Endodermal cell (in vitro differentiated cells): ENCODE data around the gene SOS1. TPM values are rescaled to one million over a fixed set of nuclear protein-coding genes. Genes with fewer than 3 reads are reported as not detected.
"Not testable (repeated sequence)": the region's sequence is repeated elsewhere in the genome, so short reads cannot be mapped to it uniquely, and the experiment has no call there.

Experiments
- DNase-seq: peaks from one replicate; pipeline ENCODE4 v3.0.0-alpha.2; 2017
- H3K27ac ChIP-seq: 2 replicates; pipeline ENCODE4 v1.5.1; 2013; ENCODE audit warnings: mild to moderate bottlenecking, low read depth, low read length, moderate library complexity
- H3K27me3 ChIP-seq: 2 replicates; pipeline ENCODE4 v1.6.1; 2013; ENCODE audit warnings: mild to moderate bottlenecking, low read length, moderate library complexity; ENCODE audit not compliant: insufficient read depth, control insufficient read depth, poor library complexity, severe bottlenecking
- H3K36me3 ChIP-seq: 2 replicates; pipeline ENCODE4 v1.7.0; 2013; ENCODE audit warnings: mild to moderate bottlenecking, low read length, moderate library complexity; ENCODE audit not compliant: control insufficient read depth, insufficient read depth
- H3K4me1 ChIP-seq: one replicate; pipeline ENCODE4 v1.7.0; 2013; ENCODE audit warnings: low read length; ENCODE audit not compliant: control insufficient read depth, insufficient read depth
- H3K4me3 ChIP-seq: 2 replicates; pipeline ENCODE4 v1.5.1; 2013; ENCODE audit warnings: mild to moderate bottlenecking, low read length, moderate library complexity
- H3K9ac ChIP-seq: 2 replicates; pipeline ENCODE4 v1.6.1; 2013; ENCODE audit warnings: mild to moderate bottlenecking, low read length, moderate library complexity; ENCODE audit not compliant: poor library complexity, severe bottlenecking; ENCODE audit errors: extremely low read depth
- H3K9me3 ChIP-seq: 2 replicates; pipeline ENCODE4 v1.6.1; 2013; ENCODE audit warnings: mild to moderate bottlenecking, low read length, moderate library complexity; ENCODE audit not compliant: control insufficient read depth
- H3K27ac Mint-ChIP-seq: 2 replicates; pipeline ENCODE4 v1.8.0; 2020; ENCODE audit warnings: mixed read lengths
- H3K27me3 Mint-ChIP-seq: 2 replicates; pipeline ENCODE4 v1.8.0; 2021; ENCODE audit warnings: mild to moderate bottlenecking, mixed read lengths; ENCODE audit not compliant: insufficient read depth
- H3K36me3 Mint-ChIP-seq: 2 replicates; pipeline ENCODE4 v1.8.0; 2020; ENCODE audit warnings: low read depth, mixed read lengths
- H3K4me1 Mint-ChIP-seq: 2 replicates; pipeline ENCODE4 v1.8.0; 2020; ENCODE audit warnings: mixed read lengths
- H3K4me3 Mint-ChIP-seq: 2 replicates; pipeline ENCODE4 v1.8.0; 2020; ENCODE audit warnings: mild to moderate bottlenecking, moderate library complexity, mixed read lengths
- H3K9me3 Mint-ChIP-seq: 2 replicates; pipeline ENCODE4 v1.8.0; 2020; ENCODE audit warnings: mild to moderate bottlenecking, mixed read lengths
- WGBS, 2 experiments: methylation state at CpG; one replicate each; pipeline versions ENCODE4 v1.1.5 to v1.1.7; 2013; ENCODE audit warnings: missing lambda C conversion rate in 2 of 2, mixed read lengths in 1 of 2; ENCODE audit not compliant: insufficient coverage in 1 of 2, insufficient read length in 1 of 2; 5-methylcytosine and 5-hydroxymethylcytosine counted together
- total RNA-seq, 2 donors: library from RNA; stranded (reverse); fragmentation: NEBNext Ultra II Directional in 1 of 2; extraction: Animal tissue kit (Norgen Biotek cat#: 25700) in 1 of 2; gene quantifications; 2 replicates in 1 of 2; 3 replicates in 1 of 2; pipeline ENCODE4 v1.2.1, GENCODE V29; 2021
- TF ChIP-seq, protein P1 (sequence below): fragments of 200-600 bp; sonication (generic); conservative IDR thresholded peaks from 2 replicates; pipeline ENCODE4 v1.5.0; 2021; ENCODE audit warnings: antibody characterized with exemption, mild to moderate bottlenecking

SOS1 gene
- total RNA-seq, 2 donors from 2014 or later = 34.0 to 39.0 TPM

- H3K36me3 ChIP-seq = no peaks in the 10 kb centered on the region
- WGBS, 2 experiments = 86 to 95% methylated on average over 2 to 3 of the region's 3 CpGs
- no peak overlapping the region for H3K27ac ChIP-seq
- Mint-ChIP-seq H3K4me3 (no peak overlapping the region), H3K27me3 (no peaks in the 10 kb centered on the region), H3K36me3 (no peaks in the 10 kb centered on the region), H3K27ac (no peak overlapping the region), H3K9me3 (no peaks in the 10 kb centered on the region), H3K4me1 (peaks cover 2% of the 10 kb centered on the region)
- TF ChIP-seq, protein P1, sequence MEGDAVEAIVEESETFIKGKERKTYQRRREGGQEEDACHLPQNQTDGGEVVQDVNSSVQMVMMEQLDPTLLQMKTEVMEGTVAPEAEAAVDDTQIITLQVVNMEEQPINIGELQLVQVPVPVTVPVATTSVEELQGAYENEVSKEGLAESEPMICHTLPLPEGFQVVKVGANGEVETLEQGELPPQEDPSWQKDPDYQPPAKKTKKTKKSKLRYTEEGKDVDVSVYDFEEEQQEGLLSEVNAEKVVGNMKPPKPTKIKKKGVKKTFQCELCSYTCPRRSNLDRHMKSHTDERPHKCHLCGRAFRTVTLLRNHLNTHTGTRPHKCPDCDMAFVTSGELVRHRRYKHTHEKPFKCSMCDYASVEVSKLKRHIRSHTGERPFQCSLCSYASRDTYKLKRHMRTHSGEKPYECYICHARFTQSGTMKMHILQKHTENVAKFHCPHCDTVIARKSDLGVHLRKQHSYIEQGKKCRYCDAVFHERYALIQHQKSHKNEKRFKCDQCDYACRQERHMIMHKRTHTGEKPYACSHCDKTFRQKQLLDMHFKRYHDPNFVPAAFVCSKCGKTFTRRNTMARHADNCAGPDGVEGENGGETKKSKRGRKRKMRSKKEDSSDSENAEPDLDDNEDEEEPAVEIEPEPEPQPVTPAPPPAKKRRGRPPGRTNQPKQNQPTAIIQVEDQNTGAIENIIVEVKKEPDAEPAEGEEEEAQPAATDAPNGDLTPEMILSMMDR = no peak
- no peaks in the 10 kb centered on the region for H3K9me3 ChIP-seq
- H3K4me3 ChIP-seq = no peak overlapping the region
- no peaks in the 10 kb centered on the region for H3K4me1 ChIP-seq
- H3K9ac ChIP-seq = no peak overlapping the region
- no peak for DNase-seq
- no peaks in the 10 kb centered on the region for H3K27me3 ChIP-seq
These were observed 22.2 kb upstream of the SOS1 start for GRCh38 chr2:39142904-39143605.

GRCh38 chr2:39141334-39142271 lies 20.8 kb upstream of the SOS1 start:
- H3K4me3 Mint-ChIP-seq = no peak overlapping the region
- TF ChIP-seq, protein P1 = no peak
- Histone ChIP-seq H3K27me3 (no peaks in the 10 kb centered on the region), H3K9ac (no peak overlapping the region), H3K36me3 (no peaks in the 10 kb centered on the region), H3K4me3 (no peak overlapping the region), H3K27ac (no peak overlapping the region), H3K4me1 (no peaks in the 10 kb centered on the region), H3K9me3 (no peaks in the 10 kb centered on the region)
- peaks cover 2% of the 10 kb centered on the region for H3K4me1 Mint-ChIP-seq
- no peaks in the 10 kb centered on the region for H3K36me3 Mint-ChIP-seq
- H3K27me3 Mint-ChIP-seq = no peaks in the 10 kb centered on the region
- H3K27ac Mint-ChIP-seq = no peak overlapping the region
- DNase-seq = no peak
- 45 to 80% methylated on average over 2 to 8 of the region's 8 CpGs for WGBS, 2 experiments
- H3K9me3 Mint-ChIP-seq = no peaks in the 10 kb centered on the region

GRCh38 chr2:39140948-39141333 lies 20.1 kb upstream of the SOS1 start:
- H3K36me3 ChIP-seq, H3K9ac ChIP-seq, H3K27ac ChIP-seq, H3K27me3 ChIP-seq, DNase-seq, H3K27me3 Mint-ChIP-seq, H3K27ac Mint-ChIP-seq, H3K9me3 Mint-ChIP-seq, H3K36me3 Mint-ChIP-seq, H3K9me3 ChIP-seq, H3K4me1 ChIP-seq, H3K4me3 Mint-ChIP-seq, H3K4me1 Mint-ChIP-seq, H3K4me3 ChIP-seq: not testable (repeated sequence)
- WGBS, 2 experiments = 90 to 96% methylated on average over 3 to 7 of the region's 7 CpGs
